ENCODE measurements around the gene SENP6.

DNA sequence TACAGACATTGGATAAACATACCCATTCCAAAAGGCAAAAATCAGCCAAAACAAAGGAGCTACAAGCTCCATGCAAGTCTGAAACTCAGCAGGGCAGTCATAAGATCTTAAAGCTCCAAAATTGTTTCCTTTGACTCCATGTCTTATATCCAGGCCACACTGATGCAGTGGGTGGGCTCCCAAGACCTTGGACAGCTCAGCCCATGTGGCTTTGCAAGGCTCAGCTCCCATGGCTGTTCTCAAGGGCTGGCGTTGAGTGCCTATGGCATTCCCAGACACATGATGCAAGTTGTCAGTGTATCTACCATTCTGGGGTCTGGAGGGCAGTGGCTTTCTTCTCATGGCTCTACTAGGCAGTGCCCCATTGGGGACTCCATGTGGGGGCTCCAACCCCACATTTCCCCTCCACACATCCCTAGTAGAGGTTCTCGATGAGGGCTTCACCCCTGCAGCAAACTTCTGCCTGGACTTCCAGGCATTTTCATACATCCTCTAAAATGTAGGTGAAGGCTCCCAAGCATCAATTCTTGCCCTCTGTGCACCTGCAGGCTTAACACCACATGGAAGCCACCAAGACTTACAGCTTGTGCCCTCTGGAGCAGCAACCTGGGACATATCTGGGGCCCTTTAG is 35.4 kb upstream of the SENP6 start:
- TF ChIP-seq GATA2 (IDR thresholded peaks at IDR 0.05; ENCODE audit: low read depth, low read length) (no peak), GATA3 (IDR thresholded peaks at IDR 0.05; ENCODE audit: low read depth, low read length) (no peak)
